K562 (cell line): ENCODE data around the gene RUVBL2. TPM values are rescaled to one million over a fixed set of nuclear protein-coding genes. Genes with fewer than 3 reads are reported as not detected.

ENCODE experiments used
- E2F8 ChIP-seq: fragments of 450-650 bp; IDR thresholded peaks from 2 replicates; pipeline ENCODE4 v1.7.1; 2018; ENCODE audit warnings: mild to moderate bottlenecking, low read depth; ENCODE audit not compliant: partially characterized antibody
- EP400 ChIP-seq: fragments of 450-650 bp; IDR thresholded peaks from 2 replicates; pipeline ENCODE4 v1.6.1; 2017; ENCODE audit warnings: antibody characterized with exemption, mild to moderate bottlenecking, moderate library complexity
- FOS ChIP-seq: IDR thresholded peaks from 3 replicates; pipeline ENCODE4 v1.6.1; 2011; ENCODE audit not compliant: insufficient read length; ENCODE audit errors: extremely low read depth
- FOXP1 ChIP-seq: sonication (generic); formaldehyde crosslinking; IDR thresholded peaks from 2 replicates; pipeline ENCODE4 v1.8.0; 2022; ENCODE audit warnings: mild to moderate bottlenecking, missing genetic modification reagents
- HMGXB4 ChIP-seq: sonication (generic); formaldehyde crosslinking; IDR thresholded peaks from 2 replicates; pipeline ENCODE4 v1.8.1; 2023; ENCODE audit warnings: mild to moderate bottlenecking, missing genetic modification reagents
- KLF1 ChIP-seq: fragments of 450-650 bp; IDR thresholded peaks from 2 replicates; pipeline ENCODE4 v1.6.1; 2016; ENCODE audit warnings: missing genetic modification characterization, missing compliant biosample characterization
- L3MBTL2 ChIP-seq: fragments of 450-650 bp; IDR thresholded peaks from 2 replicates; pipeline ENCODE4 v1.6.1; 2016; ENCODE audit warnings: mild to moderate bottlenecking, moderate library complexity
- MAX ChIP-seq: sonication (generic); formaldehyde crosslinking; IDR thresholded peaks from 2 replicates; pipeline ENCODE4 v1.9.0; 2022; ENCODE audit warnings: mild to moderate bottlenecking, missing genetic modification reagents
- MAZ ChIP-seq, 2 experiments: fragments of 450-650 bp in 1 of 2; sonication (generic) in 1 of 2; formaldehyde crosslinking; IDR thresholded peaks in 1 of 2; conservative IDR thresholded peaks in 1 of 2; 2 replicates each; pipeline versions ENCODE4 v1.4.0 to v1.5.0; 2020; ENCODE audit warnings: mild to moderate bottlenecking in 1 of 2, missing genetic modification reagents in 1 of 2
- MYC ChIP-seq, 2 experiments: fragments of 250-450 bp in 1 of 2; sonication (Bioruptor Pico) in 1 of 2; IDR thresholded peaks; 2 replicates each; pipeline versions ENCODE4 v1.5.1 to v1.6.1; 2012 to 2021; ENCODE audit warnings: low read depth in 2 of 2, borderline replicate concordance in 1 of 2, improper control_type of control experiment in 1 of 2, low read length in 1 of 2, mild to moderate bottlenecking in 1 of 2, moderate library complexity in 1 of 2
- NFIC ChIP-seq: fragments of 450-650 bp; IDR thresholded peaks from 2 replicates; pipeline ENCODE4 v1.6.1; 2017; ENCODE audit warnings: mild to moderate bottlenecking, inconsistent platforms
- NR2C1 ChIP-seq, 2 experiments: fragments of 450-650 bp; IDR thresholded peaks; 2 replicates each; pipeline ENCODE4 v1.6.1; 2017; ENCODE audit warnings: mild to moderate bottlenecking in 2 of 2, antibody characterized with exemption in 1 of 2, inconsistent platforms in 1 of 2, missing compliant biosample characterization in 1 of 2, missing genetic modification characterization in 1 of 2
- SUPT5H ChIP-seq: fragments of 450-650 bp; IDR thresholded peaks from 2 replicates; pipeline ENCODE4 v1.6.1; 2016
- TAF7 ChIP-seq: fragments of 450-650 bp; IDR thresholded peaks from 2 replicates; pipeline ENCODE4 v1.6.1; 2016; ENCODE audit warnings: missing genetic modification characterization, missing compliant biosample characterization
- YY1 ChIP-seq, 3 experiments: IDR thresholded peaks; 2 replicates each; pipeline ENCODE4 v1.6.1; 2011; ENCODE audit warnings: low read length in 2 of 3, mild to moderate bottlenecking in 2 of 3, moderate library complexity in 2 of 3, borderline replicate concordance in 1 of 3, control low read depth in 1 of 3, low read depth in 1 of 3; ENCODE audit not compliant: insufficient read depth in 3 of 3, insufficient replicate concordance in 2 of 3, control insufficient read depth in 1 of 3, insufficient read length in 1 of 3; ENCODE audit errors: extremely low read depth in 1 of 3
- ZNF589 ChIP-seq: fragments of 200-800 bp; sonication (Bioruptor generic); IDR thresholded peaks from 2 replicates; pipeline ENCODE4 v1.6.1; 2016; ENCODE audit warnings: low read depth, missing genetic modification characterization, missing compliant biosample characterization
- polyA plus RNA-seq, 8 experiments: library from polyadenylated mRNA; depleted of rRNA in 4 of 8; stranded (reverse) in 5 of 8; unstranded in 3 of 8; fragments of >200 nt; fragmentation: Nextera tagmentation in 2 of 8; fragmentation: Illumina TruSeq in 1 of 8; extraction: Ambion mirVana in 2 of 8; extraction: Trizol in 1 of 8; gene quantifications; 2 replicates each; pipeline versions ENCODE4 v1.2.1 to v1.2.3, GENCODE V29; 2011 to 2014; ENCODE audit warnings: inconsistent platforms in 1 of 8, missing spikeins in 1 of 8
- total RNA-seq, 7 experiments: library from RNA; depleted of rRNA in 6 of 7; stranded (reverse); fragments of >200 nt in 6 of 7; fragmentation: Illumina TruSeq in 2 of 7; extraction: Trizol in 2 of 7; gene quantifications; 2 replicates each; pipeline versions ENCODE4 v1.2.1 to v1.2.3, GENCODE V29; 2011 to 2021; ENCODE audit warnings: low replicate concordance in 1 of 7
- TF ChIP-seq, protein P1 (sequence below): fragments of 200-800 bp; sonication (Bioruptor generic); IDR thresholded peaks from 2 replicates; pipeline ENCODE4 v1.6.1; 2017; ENCODE audit warnings: missing genetic modification characterization, missing compliant biosample characterization

Gene RUVBL2
- total and polyA plus RNA-seq, 9 of the 15 experiments (the other 6 are each of a cell fraction or from before 2014, with no cell fraction given): 71.4 to 453 (median 237) TPM

DNA sequence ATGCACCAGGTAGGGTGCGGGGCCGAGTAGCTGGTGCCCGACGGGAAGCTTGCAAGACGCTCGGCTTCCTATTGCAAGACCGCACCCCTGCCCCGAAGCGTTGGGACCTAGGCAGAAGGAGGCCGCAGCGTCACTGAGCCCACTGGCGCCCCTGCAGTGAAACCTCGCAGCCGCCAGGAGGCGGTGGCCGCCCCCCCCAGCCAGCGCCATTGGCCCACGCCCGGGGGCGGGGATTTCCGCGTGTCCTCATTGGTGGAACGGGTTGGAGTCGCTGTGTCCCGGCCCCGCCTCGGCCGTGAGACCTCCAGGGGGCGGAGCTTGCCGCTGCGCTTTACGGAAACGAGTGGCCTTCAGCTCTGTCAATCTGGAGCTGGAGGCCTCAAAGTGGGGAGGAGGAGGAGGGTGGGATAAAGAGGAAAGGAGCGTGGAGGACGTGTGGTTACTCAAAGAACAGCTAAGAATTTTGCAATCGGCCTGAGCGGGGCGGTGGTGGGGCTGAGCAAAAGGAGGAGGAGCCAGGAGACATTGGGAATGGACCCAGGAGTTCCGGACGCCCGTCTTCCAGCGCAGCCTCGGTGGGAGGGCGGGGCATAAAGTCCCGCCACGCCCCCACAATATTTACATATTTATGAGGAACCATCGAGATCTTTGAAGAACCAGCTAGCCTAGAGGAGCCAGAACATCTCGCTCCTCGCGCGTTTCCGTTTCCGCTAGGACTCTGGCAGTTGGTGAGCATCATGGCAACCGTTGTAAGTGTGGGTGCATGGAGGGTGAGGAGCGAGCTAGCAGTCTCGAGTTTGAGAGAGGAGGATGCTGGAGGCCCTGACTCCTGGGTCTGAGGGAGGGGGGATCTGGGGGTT is at the start of gene RUVBL2, which contains the start of gene GYS1 (continued):
- TF ChIP-seq L3MBTL2: peak; percentile 56
- TF ChIP-seq YY1 (IDR thresholded peaks at IDR 0.05; ENCODE audit: borderline replicate concordance in 1 of 3, control insufficient read depth in 1 of 3, extremely low read depth in 1 of 3, insufficient read depth in 3 of 3, insufficient read length in 1 of 3, insufficient replicate concordance in 2 of 3, low read depth in 1 of 3, low read length in 2 of 3): peak; percentile 22 to 94 (median 87)
- peak; percentile 92 for TF ChIP-seq EP400
- no peak for TF ChIP-seq KLF1 (tag)
- TF ChIP-seq HMGXB4: peak; percentile 3; the same call in 1 of the 2 replicates
- peak; percentile 28; the same call in 1 of the 2 replicates for TF ChIP-seq MAX (CRISPR knock-in tag)
- TF ChIP-seq ZNF589 (CRISPR knock-in tag): no peak
- peak; percentile 28; the same call in 1 of the 2 replicates for TF ChIP-seq NFIC
- TF ChIP-seq NR2C1 (IDR thresholded peaks at IDR 0.05): no peak; the same call in 1 of the 2 replicates
- peak; percentile 72 for TF ChIP-seq NR2C1 (tag; IDR thresholded peaks at IDR 0.05)
- TF ChIP-seq FOS: peak; percentile 89
- peak; percentile 97 for TF ChIP-seq SUPT5H
- TF ChIP-seq, protein P1, sequence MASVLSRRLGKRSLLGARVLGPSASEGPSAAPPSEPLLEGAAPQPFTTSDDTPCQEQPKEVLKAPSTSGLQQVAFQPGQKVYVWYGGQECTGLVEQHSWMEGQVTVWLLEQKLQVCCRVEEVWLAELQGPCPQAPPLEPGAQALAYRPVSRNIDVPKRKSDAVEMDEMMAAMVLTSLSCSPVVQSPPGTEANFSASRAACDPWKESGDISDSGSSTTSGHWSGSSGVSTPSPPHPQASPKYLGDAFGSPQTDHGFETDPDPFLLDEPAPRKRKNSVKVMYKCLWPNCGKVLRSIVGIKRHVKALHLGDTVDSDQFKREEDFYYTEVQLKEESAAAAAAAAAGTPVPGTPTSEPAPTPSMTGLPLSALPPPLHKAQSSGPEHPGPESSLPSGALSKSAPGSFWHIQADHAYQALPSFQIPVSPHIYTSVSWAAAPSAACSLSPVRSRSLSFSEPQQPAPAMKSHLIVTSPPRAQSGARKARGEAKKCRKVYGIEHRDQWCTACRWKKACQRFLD (CRISPR knock-in tag): no peak
- peak; percentile 91 for TF ChIP-seq MYC (IDR thresholded peaks at IDR 0.05; ENCODE audit: low read depth, low read length)
- no peak for TF ChIP-seq MYC (CRISPR knock-in tag; IDR thresholded peaks at IDR 0.05; ENCODE audit: borderline replicate concordance, low read depth)
- TF ChIP-seq E2F8: peak; percentile 58
- peak; percentile 95 to 96 for TF ChIP-seq MAZ (CRISPR knock-in tag; conservative IDR thresholded peaks at IDR 0.05 in 1 of 2, IDR thresholded peaks at IDR 0.05 in 1 of 2)
- TF ChIP-seq TAF7 (tag): peak; percentile 77; the same call in 1 of the 2 replicates
- 0 out of 2 replicates have a peak, but pooled peaks have one; percentile 62 for TF ChIP-seq FOXP1
